GM12878 (cell line): ENCODE data around the gene MVP. TPM values are rescaled to one million over a fixed set of nuclear protein-coding genes. Genes with fewer than 3 reads are reported as not detected.

ENCODE experiments used
- CHD1 ChIP-seq: IDR thresholded peaks from 2 replicates; pipeline ENCODE4 v1.6.1; 2012; ENCODE audit warnings: low read depth, low read length, improper control_type of control experiment
- EED ChIP-seq: sonication (generic); IDR thresholded peaks from 2 replicates; pipeline ENCODE4 v1.6.1; 2016; ENCODE audit warnings: antibody characterized with exemption, low read depth
- FOS ChIP-seq: IDR thresholded peaks from 3 replicates; pipeline ENCODE4 v1.6.1; 2011; ENCODE audit warnings: borderline replicate concordance; ENCODE audit not compliant: insufficient read length; ENCODE audit errors: extremely low read depth
- FOXM1 ChIP-seq: IDR thresholded peaks from 2 replicates; pipeline ENCODE4 v1.6.1; 2012; ENCODE audit warnings: low read depth, mild to moderate bottlenecking, inconsistent platforms, low read length, moderate library complexity
- HDAC2 ChIP-seq: fragments of 200-600 bp; sonication (generic); IDR thresholded peaks from 2 replicates; pipeline ENCODE4 v1.6.1; 2017
- IKZF2 ChIP-seq, 2 experiments: fragments of 450-650 bp; IDR thresholded peaks; 2 replicates each; pipeline ENCODE4 v1.6.1; 2017; ENCODE audit warnings: mild to moderate bottlenecking in 2 of 2, moderate library complexity in 2 of 2
- JUNB ChIP-seq: IDR thresholded peaks from 2 replicates; pipeline ENCODE4 v1.6.1; 2016; ENCODE audit warnings: antibody characterized with exemption, mild to moderate bottlenecking
- KLF5 ChIP-seq: fragments of 450-650 bp; IDR thresholded peaks from 2 replicates; pipeline ENCODE4 v1.6.1; 2014; ENCODE audit warnings: mild to moderate bottlenecking; ENCODE audit not compliant: partially characterized antibody
- MAX ChIP-seq: IDR thresholded peaks from 2 replicates; pipeline ENCODE4 v1.6.1; 2012; ENCODE audit warnings: low read depth, low read length, improper control_type of control experiment
- MTA2 ChIP-seq: fragments of 450-650 bp; IDR thresholded peaks from 2 replicates; pipeline ENCODE4 v1.6.1; 2016; ENCODE audit warnings: low read depth, mild to moderate bottlenecking, moderate library complexity
- NFIC ChIP-seq: IDR thresholded peaks from 2 replicates; pipeline ENCODE4 v1.6.1; 2012; ENCODE audit warnings: low read depth, mild to moderate bottlenecking, inconsistent platforms, low read length, moderate library complexity
- NFYA ChIP-seq: IDR thresholded peaks from 2 replicates; pipeline ENCODE4 v1.6.1; 2011; ENCODE audit warnings: low read depth, mild to moderate bottlenecking, low read length, improper control_type of control experiment, borderline replicate concordance
- NRF1 ChIP-seq: conservative IDR thresholded peaks from 2 replicates; pipeline ENCODE4 v1.6.1; 2011; ENCODE audit warnings: mild to moderate bottlenecking, low read depth, low read length, improper control_type of control experiment
- POU2F2 ChIP-seq: IDR thresholded peaks from 3 replicates; pipeline ENCODE4 v1.6.1; 2011; ENCODE audit warnings: low read depth, mild to moderate bottlenecking, low read length, borderline replicate concordance
- RB1 ChIP-seq: fragments of 450-650 bp; formaldehyde crosslinking; IDR thresholded peaks from 2 replicates; pipeline ENCODE4 v1.6.1; 2017; ENCODE audit warnings: mild to moderate bottlenecking, borderline replicate concordance
- SMAD1 ChIP-seq: fragments of 450-650 bp; IDR thresholded peaks from 2 replicates; pipeline ENCODE4 v1.6.1; 2018; ENCODE audit warnings: mild to moderate bottlenecking, low read depth; ENCODE audit not compliant: partially characterized antibody
- SMAD5 ChIP-seq: IDR thresholded peaks from 2 replicates; pipeline ENCODE4 v1.6.1; 2016; ENCODE audit warnings: antibody characterized with exemption, low read depth
- TAF1 ChIP-seq: IDR thresholded peaks from 2 replicates; pipeline ENCODE4 v1.6.1; 2011; ENCODE audit warnings: mild to moderate bottlenecking, low read depth, low read length, borderline replicate concordance
- TBL1XR1 ChIP-seq: IDR thresholded peaks from 2 replicates; pipeline ENCODE4 v1.6.1; 2012; ENCODE audit warnings: low read depth, low read length, improper control_type of control experiment
- TCF12 ChIP-seq: IDR thresholded peaks from 2 replicates; pipeline ENCODE4 v1.6.1; 2011; ENCODE audit warnings: low read depth, mild to moderate bottlenecking, low read length
- WRNIP1 ChIP-seq: IDR thresholded peaks from 2 replicates; pipeline ENCODE4 v1.6.1; 2011; ENCODE audit warnings: low read depth, low read length, improper control_type of control experiment, borderline replicate concordance
- ZBTB4 ChIP-seq: fragments of 450-650 bp; formaldehyde crosslinking; IDR thresholded peaks from 2 replicates; pipeline ENCODE4 v1.4.0; 2022; ENCODE audit warnings: mild to moderate bottlenecking, moderate library complexity
- ZNF274 ChIP-seq: IDR thresholded peaks from one replicate; pipeline ENCODE4 v1.8.0; 2011; ENCODE audit not compliant: insufficient read length, insufficient read depth
- ZNF687 ChIP-seq: fragments of 450-650 bp; IDR thresholded peaks from 2 replicates; pipeline ENCODE4 v1.6.1; 2017; ENCODE audit warnings: mild to moderate bottlenecking, moderate library complexity
- polyA plus RNA-seq, 11 experiments: library from polyadenylated mRNA; depleted of rRNA in 4 of 11; unstranded in 6 of 11; stranded (reverse) in 5 of 11; fragments of >200 nt; fragmentation: Nextera tagmentation in 4 of 11; fragmentation: Illumina TruSeq in 1 of 11; extraction: Ambion mirVana in 4 of 11; extraction: Trizol in 1 of 11; gene quantifications; 1 replicate in 1 of 11; 2 replicates in 10 of 11; pipeline versions ENCODE4 v1.2.1 to v1.2.3, GENCODE V29; 2011 to 2016; ENCODE audit warnings: inconsistent platforms in 2 of 11, missing spikeins in 2 of 11, low read depth in 1 of 11
- total RNA-seq, 4 experiments: library from RNA; depleted of rRNA in 3 of 4; stranded (reverse); fragments of >200 nt in 3 of 4; fragmentation: Illumina TruSeq in 1 of 4; extraction: Trizol in 1 of 4; gene quantifications; 2 replicates each; pipeline versions ENCODE4 v1.2.1 to v1.2.3, GENCODE V29; 2013 to 2021

MVP gene
- total and polyA plus RNA-seq, 10 of the 15 experiments (the other 5 are each of a cell fraction or from before 2014, with no cell fraction given), result 0.98 to 74.2 (median 54.7) TPM

GRCh38 chr16:29820730-29821642, 724 bp downstream of the MVP start (continued):
- TF ChIP-seq FOXM1 (no peak), CHD1 (no peak), NFIC (no peak), SMAD1 (peak; percentile 22), ZBTB4 (CRISPR knock-in tag) (no peak), TCF12 (0 out of 2 replicates have a peak, but pooled peaks have one; percentile 1), SMAD5 (peak; percentile 4), NRF1 (no peak), ZNF687 (peak; percentile 57; the same call in 1 of the 2 replicates), MTA2 (peak; percentile 32; the same call in 1 of the 2 replicates), FOS (peak; percentile 52), TAF1 (peak; percentile 69), POU2F2 (0 out of 3 replicates have a peak, but pooled peaks have one; percentile 18), NFYA (no peak), TBL1XR1 (no peak), EED (no peak; the same call in 1 of the 2 replicates), ZNF274 (no peak), HDAC2 (no peak), RB1 (0 out of 2 replicates have a peak, but pooled peaks have one; percentile 17), IKZF2 (IDR thresholded peaks at IDR 0.05) (no peak), MAX (peak; percentile 27; the same call in 1 of the 2 replicates), JUNB (no peak), WRNIP1 (no peak; the same call in 1 of the 2 replicates), KLF5 (peak; percentile 55)
